ENCODE data around the gene CNPPD1. TPM values are rescaled to one million over a fixed set of nuclear protein-coding genes. Genes with fewer than 3 reads are reported as not detected.

CNPPD1 gene
- total and polyA plus RNA-seq, 8 donors: 12.8 to 48.2 (median 35.2) TPM

- Histone ChIP-seq H3K27me3 (no peaks in the 10 kb centered on the region), H3K36me3 (no peaks in the 10 kb centered on the region), H3K4me1 (peaks cover 39 to 77% (median 69%) of the 10 kb centered on the region in 4 donors), H3K4me3 (no peak overlapping the region), H3K9me3 (no peaks in the 10 kb centered on the region), H3K27ac (peak overlapping the region; percentile 22 to 84 (median 63))
- intact Hi-C loops (cut with DNase I; ENCODE audit: low total_unique reads): no loop called here
- DNase-seq: no peak
- TF ChIP-seq EP300 (IDR thresholded peaks at IDR 0.05): no peak
- no peak for TF ChIP-seq POLR2A (IDR thresholded peaks at IDR 0.05)
- TF ChIP-seq CTCF (IDR thresholded peaks at IDR 0.05): no peak
- no peak for TF ChIP-seq POLR2AphosphoS5 (IDR thresholded peaks at IDR 0.05)
- WGBS, 5 donors: 68 to 86% (median 80%) methylated on average over 8 of the region's 8 CpGs
Observed at GRCh38 chr2:219123356-219124135, 53.2 kb downstream of the CNPPD1 start.

DNA sequence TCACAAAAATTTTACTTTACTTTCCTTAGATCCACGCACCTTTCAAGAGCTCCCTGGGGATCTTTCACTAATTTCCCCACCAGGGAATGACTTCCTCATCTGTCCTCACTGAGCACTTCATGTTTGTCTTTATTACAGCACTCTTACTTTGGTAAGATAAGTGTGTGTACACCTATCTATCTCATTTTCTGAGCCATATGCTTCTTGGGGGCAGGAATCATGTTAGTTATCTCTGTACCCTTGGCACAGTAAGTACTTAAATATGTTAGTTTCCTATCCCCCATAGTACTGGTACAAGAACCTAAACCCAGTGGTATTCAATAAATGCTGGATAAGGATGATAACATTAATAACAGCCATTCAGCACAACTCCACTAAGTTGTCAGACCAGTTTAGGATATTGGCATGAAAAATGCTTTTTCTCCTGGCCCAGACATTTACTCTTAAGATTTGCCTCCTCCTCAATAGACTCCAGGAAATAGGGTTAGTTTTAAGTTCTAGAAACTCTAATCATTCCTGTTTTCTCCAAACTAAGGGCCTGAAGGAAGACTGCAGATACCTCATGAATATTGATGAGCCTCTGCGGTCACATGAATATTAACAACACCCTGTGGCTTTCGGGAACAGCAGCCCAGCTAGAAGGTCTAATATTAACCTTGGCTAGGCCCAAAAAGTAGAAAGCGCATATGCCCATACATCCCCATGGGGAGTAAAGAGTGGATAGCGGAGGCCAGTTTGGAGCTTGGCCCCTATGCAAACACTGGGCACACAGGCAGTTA, 54.3 kb downstream of the CNPPD1 start:
- TF ChIP-seq POLR2AphosphoS5 (IDR thresholded peaks at IDR 0.05) (peak in 2 of 3 donors; percentile 5 to 56), EP300 (IDR thresholded peaks at IDR 0.05) (no peak), POLR2A (IDR thresholded peaks at IDR 0.05) (no peak), CTCF (IDR thresholded peaks at IDR 0.05) (no peak)
- peak overlapping the region; percentile 22 to 84 (median 69) for H3K27ac ChIP-seq
- DNase-seq: peak in 1 of 2 donors; percentile 77
- no peaks in the 10 kb centered on the region for H3K9me3 ChIP-seq
- no peaks in the 10 kb centered on the region for H3K27me3 ChIP-seq
- 26 to 65% (median 49%) methylated on average over 5 of the region's 5 CpGs for WGBS, 5 donors
- H3K4me3 ChIP-seq: no peak overlapping the region
- intact Hi-C loops (cut with DNase I; ENCODE audit: low total_unique reads): no loop called here
- no peaks in the 10 kb centered on the region for H3K36me3 ChIP-seq
- H3K4me1 ChIP-seq: peaks cover 36 to 74% (median 68%) of the 10 kb centered on the region in 4 donors

Other genes starting within 250 kb of the CNPPD1 start
- gene CDK5R2, start 217.3 kb downstream of the CNPPD1 start, total RNA-seq: under 1 TPM in 3 of 5 donors, not detected in 2; 0.37 to 0.58 (median 0.45) TPM
- under 1 TPM; 0.20 to 0.56 (median 0.46) TPM for gene CDK5R2, start 217.3 kb downstream of the CNPPD1 start, polyA plus RNA-seq
- gene FEV, start 191.7 kb downstream of the CNPPD1 start, total RNA-seq: 1 to 10 TPM in 1 of 5 donors, not detected in 4; 1.3 TPM
- 1 to 10 TPM in 1 of 3 donors, under 1 TPM in 2; 0.28 to 6.4 (median 0.87) TPM for gene FEV, start 191.7 kb downstream of the CNPPD1 start, polyA plus RNA-seq
- gene CRYBA2, start 183.5 kb downstream of the CNPPD1 start, total RNA-seq: 1 to 10 TPM in 1 of 5 donors, not detected in 4; 2.8 TPM
- 1 to 10 TPM; 1.2 to 7.5 (median 3.7) TPM for gene CRYBA2, start 183.5 kb downstream of the CNPPD1 start, polyA plus RNA-seq
- gene CFAP65, start 135.4 kb downstream of the CNPPD1 start, total RNA-seq: 1 to 10 TPM in 1 of 5 donors, not detected in 4; 2.6 TPM
- under 1 TPM in 1 of 3 donors, not detected in 2; 0.10 TPM for gene CFAP65, start 135.4 kb downstream of the CNPPD1 start, polyA plus RNA-seq
- gene IHH, start 116.0 kb downstream of the CNPPD1 start, total RNA-seq: 10 to 100 TPM in 4 of 5 donors, under 1 TPM in 1; 0.58 to 59.1 (median 16.5) TPM
- gene IHH, start 116.0 kb downstream of the CNPPD1 start, polyA plus RNA-seq: 1 to 10 TPM; 6.4 to 9.0 (median 7.8) TPM
- gene NHEJ1, start 16.1 kb downstream of the CNPPD1 start, total RNA-seq: 10 to 100 TPM in 3 of 5 donors, 1 to 10 TPM in 2; 4.5 to 25.5 (median 13.2) TPM
- 10 to 100 TPM; 10.3 to 19.1 (median 10.4) TPM for gene NHEJ1, start 16.1 kb downstream of the CNPPD1 start, polyA plus RNA-seq
- 1 to 10 TPM in 2 of 5 donors, under 1 TPM in 3; 0.45 to 4.1 (median 0.92) TPM for gene SLC23A3, start 6.9 kb downstream of the CNPPD1 start, total RNA-seq
- gene SLC23A3, start 6.9 kb downstream of the CNPPD1 start, polyA plus RNA-seq: 1 to 10 TPM in 1 of 3 donors, under 1 TPM in 1, not detected in 1; 0.50 to 2.3 TPM
- gene RETREG2, start 1.4 kb upstream of the CNPPD1 start, total RNA-seq: 10 to 100 TPM; 31.9 to 97.3 (median 43.9) TPM
- gene RETREG2, start 1.4 kb upstream of the CNPPD1 start, polyA plus RNA-seq: 10 to 100 TPM; 23.9 to 52.5 (median 25.1) TPM
- gene ZFAND2B, start 29.9 kb upstream of the CNPPD1 start, total RNA-seq: 10 to 100 TPM; 21.3 to 79.7 (median 33.8) TPM
- 10 to 100 TPM; 45.0 to 81.3 (median 46.6) TPM for gene ZFAND2B, start 29.9 kb upstream of the CNPPD1 start, polyA plus RNA-seq
- 10 to 100 TPM in 4 of 5 donors, 1 to 10 TPM in 1; 8.2 to 41.5 (median 29.5) TPM for gene ABCB6, start 42.0 kb upstream of the CNPPD1 start, total RNA-seq
- 10 to 100 TPM in 2 of 3 donors, 1 to 10 TPM in 1; 8.4 to 47.8 (median 14.5) TPM for gene ABCB6, start 42.0 kb upstream of the CNPPD1 start, polyA plus RNA-seq
- gene ATG9A, start 52.7 kb upstream of the CNPPD1 start, total RNA-seq: 100 to 1,000 TPM in 1 of 5 donors, 10 to 100 TPM in 3, 1 to 10 TPM in 1; 1.4 to 100 (median 23.1) TPM
- gene ATG9A, start 52.7 kb upstream of the CNPPD1 start, polyA plus RNA-seq: 10 to 100 TPM in 1 of 3 donors, 1 to 10 TPM in 2; 6.3 to 13.5 (median 7.2) TPM
- gene ANKZF1, start 52.9 kb upstream of the CNPPD1 start, total RNA-seq: 100 to 1,000 TPM in 3 of 5 donors, 10 to 100 TPM in 2; 33.9 to 263 (median 138) TPM
- 10 to 100 TPM; 27.8 to 36.6 (median 33.4) TPM for gene ANKZF1, start 52.9 kb upstream of the CNPPD1 start, polyA plus RNA-seq
- 10 to 100 TPM in 1 of 5 donors, 1 to 10 TPM in 2, under 1 TPM in 1, not detected in 1; 0.58 to 31.4 (median 4.5) TPM for gene GLB1L, start 68.5 kb upstream of the CNPPD1 start, total RNA-seq
- 1 to 10 TPM; 2.6 to 4.9 (median 2.6) TPM for gene GLB1L, start 68.5 kb upstream of the CNPPD1 start, polyA plus RNA-seq
- gene STK16, start 68.6 kb upstream of the CNPPD1 start, total RNA-seq: 10 to 100 TPM in 4 of 5 donors, 1 to 10 TPM in 1; 1.2 to 55.6 (median 23.7) TPM
- gene STK16, start 68.6 kb upstream of the CNPPD1 start, polyA plus RNA-seq: 10 to 100 TPM; 38.8 to 55.9 (median 45.1) TPM
- not detected for gene TUBA4B, start 76.3 kb upstream of the CNPPD1 start, total RNA-seq
- gene TUBA4B, start 76.3 kb upstream of the CNPPD1 start, polyA plus RNA-seq: not detected
- 100 to 1,000 TPM in 1 of 5 donors, 10 to 100 TPM in 4; 18.7 to 141 (median 27.2) TPM for gene TUBA4A, start 77.0 kb upstream of the CNPPD1 start, total RNA-seq
- gene TUBA4A, start 77.0 kb upstream of the CNPPD1 start, polyA plus RNA-seq: 10 to 100 TPM; 28.9 to 68.8 (median 51.0) TPM
- gene DNAJB2, start 102.4 kb upstream of the CNPPD1 start, total RNA-seq: 10 to 100 TPM; 24.4 to 88.8 (median 47.8) TPM
- 10 to 100 TPM; 62.5 to 85.8 (median 77.5) TPM for gene DNAJB2, start 102.4 kb upstream of the CNPPD1 start, polyA plus RNA-seq
- gene PTPRN, start 132.5 kb upstream of the CNPPD1 start, total RNA-seq: 10 to 100 TPM in 1 of 5 donors, 1 to 10 TPM in 3, not detected in 1; 2.8 to 11.3 (median 7.4) TPM
- 1 to 10 TPM; 1.1 to 3.6 (median 1.5) TPM for gene PTPRN, start 132.5 kb upstream of the CNPPD1 start, polyA plus RNA-seq
- gene RESP18, start 155.8 kb upstream of the CNPPD1 start, total RNA-seq: not detected
- gene RESP18, start 155.8 kb upstream of the CNPPD1 start, polyA plus RNA-seq: not detected
- gene DNPEP, start 211.0 kb upstream of the CNPPD1 start, total RNA-seq: 100 to 1,000 TPM in 1 of 5 donors, 10 to 100 TPM in 4; 32.7 to 147 (median 46.4) TPM
- 100 to 1,000 TPM in 2 of 3 donors, 10 to 100 TPM in 1; 69.2 to 114 (median 105) TPM for gene DNPEP, start 211.0 kb upstream of the CNPPD1 start, polyA plus RNA-seq
- gene DES, start 241.5 kb upstream of the CNPPD1 start, total RNA-seq: 1,000 to 10,000 TPM; 1,078 to 5,539 (median 2,913) TPM
- 100 to 1,000 TPM; 122 to 803 (median 204) TPM for gene DES, start 241.5 kb upstream of the CNPPD1 start, polyA plus RNA-seq